Neural progenitor cell (in vitro differentiated cells): Measurements from ENCODE around the gene DTD1. TPM values are rescaled to one million over a fixed set of nuclear protein-coding genes. Genes with fewer than 3 reads are reported as not detected.

Experiments used
- DNase-seq: peaks from one replicate; pipeline ENCODE4 v3.0.0-alpha.2; 2016; ENCODE audit warnings: low spot score
- H2AFZ ChIP-seq: fragments of 200-600 bp; sonication (generic); replicated peaks from 2 replicates; pipeline ENCODE4 v1.6.1; 2016; ENCODE audit warnings: antibody characterized with exemption
- H3F3A ChIP-seq: fragments of 200-600 bp; sonication (generic); 2 replicates; pipeline ENCODE4 v1.6.1; 2016; ENCODE audit warnings: antibody characterized with exemption, low read depth
- H3K27ac ChIP-seq: fragments of 200-600 bp; sonication (generic); 2 replicates; pipeline ENCODE4 v1.5.1; 2016; ENCODE audit warnings: mild to moderate bottlenecking
- H3K27me3 ChIP-seq: fragments of 200-600 bp; sonication (generic); 2 replicates; pipeline ENCODE4 v1.6.1; 2016; ENCODE audit warnings: mild to moderate bottlenecking, moderate library complexity
- H3K36me3 ChIP-seq: fragments of 200-600 bp; sonication (generic); 2 replicates; pipeline ENCODE4 v1.5.1; 2016
- H3K4me1 ChIP-seq: fragments of 200-600 bp; sonication (generic); 2 replicates; pipeline ENCODE4 v1.6.1; 2016; ENCODE audit warnings: mixed run types
- H3K4me2 ChIP-seq: fragments of 200-600 bp; sonication (generic); 2 replicates; pipeline ENCODE4 v1.6.1; 2016
- H3K4me3 ChIP-seq: fragments of 200-600 bp; sonication (generic); 2 replicates; pipeline ENCODE4 v1.5.1; 2016
- H3K79me2 ChIP-seq: fragments of 200-600 bp; sonication (generic); 2 replicates; pipeline ENCODE4 v1.6.1; 2016; ENCODE audit warnings: low read depth
- H3K9ac ChIP-seq: fragments of 200-600 bp; sonication (generic); 2 replicates; pipeline ENCODE4 v1.6.1; 2016
- H3K9me3 ChIP-seq: fragments of 200-600 bp; sonication (generic); 2 replicates; pipeline ENCODE4 v1.5.1; 2016; ENCODE audit warnings: low read depth
- H4K20me1 ChIP-seq: fragments of 200-600 bp; sonication (generic); 2 replicates; pipeline ENCODE4 v1.6.1; 2016; ENCODE audit warnings: low read depth
- H3K27ac Mint-ChIP-seq: 3 replicates; pipeline ENCODE4 v1.8.0; 2021; ENCODE audit warnings: mixed read lengths
- H3K27me3 Mint-ChIP-seq: 2 replicates; pipeline ENCODE4 v1.8.0; 2022; ENCODE audit warnings: low read depth, mild to moderate bottlenecking, inconsistent platforms, moderate library complexity, mixed read lengths; ENCODE audit not compliant: insufficient read depth
- H3K36me3 Mint-ChIP-seq: 3 replicates; pipeline ENCODE4 v1.8.0; 2021; ENCODE audit warnings: mixed read lengths
- H3K4me1 Mint-ChIP-seq: 3 replicates; pipeline ENCODE4 v1.8.0; 2021; ENCODE audit warnings: mixed read lengths
- H3K4me3 Mint-ChIP-seq: 3 replicates; pipeline ENCODE4 v1.8.0; 2021; ENCODE audit warnings: mild to moderate bottlenecking, moderate library complexity, mixed read lengths
- H3K9me3 Mint-ChIP-seq: 3 replicates; pipeline ENCODE4 v1.8.0; 2020; ENCODE audit warnings: mixed read lengths
- CTCF ChIP-seq: fragments of 200-600 bp; sonication (generic); IDR thresholded peaks from 2 replicates; pipeline ENCODE4 v1.5.1; 2017; ENCODE audit warnings: antibody characterized with exemption, mild to moderate bottlenecking
- EZH2 ChIP-seq: fragments of 200-600 bp; sonication (generic); IDR thresholded peaks from 2 replicates; pipeline ENCODE4 v1.6.1; 2017; ENCODE audit warnings: antibody characterized with exemption, mild to moderate bottlenecking, moderate library complexity
- EZH2phosphoT487 ChIP-seq: fragments of 200-600 bp; sonication (generic); IDR thresholded peaks from 2 replicates; pipeline ENCODE4 v1.6.1; 2017; ENCODE audit warnings: antibody characterized with exemption
- total RNA-seq: library from RNA; depleted of rRNA; stranded (reverse); fragments of >200 nt; gene quantifications from 2 replicates; pipeline ENCODE4 v1.2.3, GENCODE V29; 2015; ENCODE audit warnings: low replicate concordance

The DTD1 gene
- total RNA-seq, 1 donor from 2014 or later = 92.6 TPM

GRCh38 chr20:18632196-18632789 is 44.4 kb downstream of the DTD1 start:
- Mint-ChIP-seq H3K27ac (no peak overlapping the region), H3K9me3 (no peaks in the 10 kb centered on the region), H3K36me3 (peaks cover 5% of the 10 kb centered on the region), H3K4me3 (no peak overlapping the region), H3K27me3 (no peaks in the 10 kb centered on the region), H3K4me1 (peaks cover 7% of the 10 kb centered on the region)
- Histone ChIP-seq H3K27ac (no peak overlapping the region), H3K36me3 (no peaks in the 10 kb centered on the region), H3K9ac (no peak overlapping the region), H3K4me3 (no peak overlapping the region), H3K27me3 (no peaks in the 10 kb centered on the region), H3K4me2 (no peak overlapping the region), H3K4me1 (no peaks in the 10 kb centered on the region), H3F3A (peaks cover 4% of the 10 kb centered on the region), H4K20me1 (no peaks in the 10 kb centered on the region), H2AFZ (no peak overlapping the region), H3K79me2 (no peaks in the 10 kb centered on the region), H3K9me3 (no peaks in the 10 kb centered on the region)
- DNase-seq = peak; percentile 86
- TF ChIP-seq EZH2 (no peak), EZH2phosphoT487 (no peak), CTCF (peak; percentile 98)

- H3K79me2 ChIP-seq = no peaks in the 10 kb centered on the region
- H3K4me1 Mint-ChIP-seq = peaks cover 7% of the 10 kb centered on the region
- no peak overlapping the region for H3K9ac ChIP-seq
- no peak overlapping the region for H3K27ac Mint-ChIP-seq
- H3K4me2 ChIP-seq = no peak overlapping the region
- no peaks in the 10 kb centered on the region for H3K9me3 Mint-ChIP-seq
- H3K9me3 ChIP-seq = no peaks in the 10 kb centered on the region
- no peaks in the 10 kb centered on the region for H3K27me3 Mint-ChIP-seq
- DNase-seq = no peak
- H3K4me1 ChIP-seq = no peaks in the 10 kb centered on the region
- TF ChIP-seq EZH2 (no peak), CTCF (no peak), EZH2phosphoT487 (no peak)
- peaks cover 4% of the 10 kb centered on the region for H3F3A ChIP-seq
- H3K4me3 ChIP-seq = no peak overlapping the region
- no peak overlapping the region for H2AFZ ChIP-seq
- H3K4me3 Mint-ChIP-seq = no peak overlapping the region
- H4K20me1 ChIP-seq = no peaks in the 10 kb centered on the region
- H3K36me3 Mint-ChIP-seq = peaks cover 6% of the 10 kb centered on the region
- no peaks in the 10 kb centered on the region for H3K36me3 ChIP-seq
- no peak overlapping the region for H3K27ac ChIP-seq
- H3K27me3 ChIP-seq = no peaks in the 10 kb centered on the region
Measured at GRCh38 chr20:18633411-18633810, 45.6 kb downstream of the DTD1 start.

GRCh38 chr20:18634501-18634900 is 46.6 kb downstream of the DTD1 start:
- Histone ChIP-seq H3K4me2 (no peak overlapping the region), H3F3A (peaks cover 4% of the 10 kb centered on the region), H4K20me1 (no peaks in the 10 kb centered on the region), H3K36me3 (no peaks in the 10 kb centered on the region), H3K27ac (no peak overlapping the region), H3K9ac (no peak overlapping the region), H3K79me2 (no peaks in the 10 kb centered on the region), H3K4me1 (no peaks in the 10 kb centered on the region), H2AFZ (no peak overlapping the region), H3K9me3 (no peaks in the 10 kb centered on the region), H3K27me3 (no peaks in the 10 kb centered on the region), H3K4me3 (no peak overlapping the region)
- peaks cover 6% of the 10 kb centered on the region for H3K36me3 Mint-ChIP-seq
- no peak for TF ChIP-seq EZH2phosphoT487
- no peak for TF ChIP-seq CTCF
- no peak for TF ChIP-seq EZH2
- no peak overlapping the region for H3K27ac Mint-ChIP-seq
- no peaks in the 10 kb centered on the region for H3K27me3 Mint-ChIP-seq
- no peak overlapping the region for H3K4me3 Mint-ChIP-seq
- DNase-seq = no peak
- H3K9me3 Mint-ChIP-seq = no peaks in the 10 kb centered on the region
- peaks cover 7% of the 10 kb centered on the region for H3K4me1 Mint-ChIP-seq
